ENCODE results near the gene ANTXR1. TPM values are rescaled to one million over a fixed set of nuclear protein-coding genes. Genes with fewer than 3 reads are reported as not detected.

ANTXR1 gene
- total and polyA plus RNA-seq, 2 of the 8 experiments (the other 6 are each of a cell fraction or from before 2014, with no cell fraction given), result 15.8 to 44.3 TPM

DNA sequence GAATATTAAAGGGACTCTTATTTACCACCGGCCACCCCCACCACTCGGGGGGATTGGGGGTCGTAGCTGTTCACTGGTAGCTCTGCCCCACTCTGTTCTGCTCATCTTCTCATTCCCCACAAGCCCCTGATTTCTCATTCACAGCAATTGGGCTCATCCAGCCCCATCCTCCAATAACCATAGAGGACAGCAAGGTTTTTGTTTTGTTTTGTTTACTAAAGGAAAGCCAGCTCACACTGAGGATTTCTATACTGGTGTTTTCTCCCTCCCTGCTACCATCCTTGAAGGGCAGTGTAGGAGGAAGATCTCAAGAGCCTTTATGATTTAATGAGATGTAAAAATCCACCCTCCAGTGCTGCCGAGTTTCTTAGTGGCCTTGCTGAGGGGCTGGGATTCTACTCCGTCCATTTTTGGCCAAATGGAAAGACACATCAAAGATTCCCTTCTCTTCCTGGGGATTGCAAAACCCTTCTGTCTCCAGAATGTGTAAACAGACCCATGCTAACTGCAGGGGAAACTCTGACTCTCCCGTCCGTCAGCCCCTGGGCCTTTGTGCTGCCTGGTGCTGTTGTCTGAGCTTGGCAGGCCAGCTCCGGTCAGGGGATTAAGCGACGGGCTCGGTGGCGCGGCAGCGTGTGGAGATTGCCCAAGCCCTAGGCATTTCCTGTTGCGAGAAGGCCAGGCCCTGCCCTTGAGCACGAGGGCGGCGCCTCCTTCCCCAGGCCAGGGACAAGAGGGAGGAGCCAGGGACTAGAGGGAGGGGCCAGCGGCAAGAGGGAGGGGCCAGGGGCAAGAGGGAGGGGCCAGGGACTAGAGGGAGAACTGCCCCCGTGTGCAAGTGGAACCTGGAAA lies 165.0 kb downstream of the ANTXR1 start (continued):
- TF ChIP-seq TEAD4 (IDR thresholded peaks at IDR 0.05; ENCODE audit: low read depth, low read length) (peak; percentile 75), TBP (IDR thresholded peaks at IDR 0.05; ENCODE audit: low read depth, low read length) (peak; percentile 74), TCF12 (IDR thresholded peaks at IDR 0.05; ENCODE audit: low read depth, low read length) (no peak), TAF1 (IDR thresholded peaks at IDR 0.05; ENCODE audit: low read depth, low read length) (peak; percentile 87), RAD21 (IDR thresholded peaks at IDR 0.05 in 1 of 2, conservative IDR thresholded peaks at IDR 0.05 in 1 of 2; ENCODE audit: low read depth in 2 of 2, low read length in 2 of 2) (peak in 1 of 2 experiments; percentile 9; a peak in 2 of 4 replicates), EZH2 (IDR thresholded peaks at IDR 0.05; ENCODE audit: low read depth, low read length, severe bottlenecking) (no peak), EP300 (IDR thresholded peaks at IDR 0.05; ENCODE audit: borderline replicate concordance in 1 of 2, low read depth in 2 of 2, low read length in 2 of 2) (no peak), ASH2L (IDR thresholded peaks at IDR 0.05; ENCODE audit: low read length) (peak; percentile 81), MAFK (IDR thresholded peaks at IDR 0.05; ENCODE audit: low read depth, low read length) (no peak), SP4 (IDR thresholded peaks at IDR 0.05; ENCODE audit: low read length) (0 out of 2 replicates have a peak, but pooled peaks have one; percentile 56), RFX5 (IDR thresholded peaks at IDR 0.05; ENCODE audit: borderline replicate concordance, low read depth, low read length) (no peak), JUND (IDR thresholded peaks at IDR 0.05; ENCODE audit: low read length) (peak; percentile 61; the same call in 1 of the 2 replicates), KDM1A (IDR thresholded peaks at IDR 0.05; ENCODE audit: borderline replicate concordance, low read length) (peak; percentile 65; the same call in 1 of the 2 replicates), YY1 (IDR thresholded peaks at IDR 0.05; ENCODE audit: low read depth, low read length) (peak; percentile 45; the same call in 1 of the 2 replicates), TAF7 (optimal IDR thresholded peaks at IDR 0.05; ENCODE audit: borderline replicate concordance, low read depth, low read length) (peak; percentile 84), SRF (IDR thresholded peaks at IDR 0.05; ENCODE audit: low read depth, low read length) (no peak), CTBP2 (IDR thresholded peaks at IDR 0.05; ENCODE audit: borderline replicate concordance, insufficient read depth, insufficient read length, low read length) (no peak)
- TF ChIP-seq, protein P1, sequence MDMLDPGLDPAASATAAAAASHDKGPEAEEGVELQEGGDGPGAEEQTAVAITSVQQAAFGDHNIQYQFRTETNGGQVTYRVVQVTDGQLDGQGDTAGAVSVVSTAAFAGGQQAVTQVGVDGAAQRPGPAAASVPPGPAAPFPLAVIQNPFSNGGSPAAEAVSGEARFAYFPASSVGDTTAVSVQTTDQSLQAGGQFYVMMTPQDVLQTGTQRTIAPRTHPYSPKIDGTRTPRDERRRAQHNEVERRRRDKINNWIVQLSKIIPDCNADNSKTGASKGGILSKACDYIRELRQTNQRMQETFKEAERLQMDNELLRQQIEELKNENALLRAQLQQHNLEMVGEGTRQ (IDR thresholded peaks at IDR 0.05; ENCODE audit: low read length), result no peak

Data from H1 (cell line).